GM21528 (cell line): ENCODE results near the gene NEURL3.
"Not testable (repeated sequence)": the region's sequence is repeated elsewhere in the genome, so short reads cannot be mapped to it uniquely, and the experiment has no call there.

Source experiments
- ATAC-seq: cut with Tn5 transposase; IDR thresholded peaks from one replicate; pipeline ENCODE4 v1.9.1; 2021; ENCODE audit warnings: mild to moderate bottlenecking, moderate library complexity; ENCODE audit not compliant: unreplicated experiment, low FRiP score

Gene NEURL3

GRCh38 chr2:96491860-96492497 lies 13.2 kb downstream of the NEURL3 start:
- no peak for ATAC-seq

- no peak for ATAC-seq
These were observed 15.5 kb downstream of the NEURL3 start for GRCh38 chr2:96489663-96490062.

GRCh38 chr2:96489261-96489660 lies 15.9 kb downstream of the NEURL3 start:
- ATAC-seq = no peak

- no peak for ATAC-seq
These were observed 18.5 kb downstream of the NEURL3 start for GRCh38 chr2:96486696-96487095.

GRCh38 chr2:96485751-96486651 lies 19.2 kb downstream of the NEURL3 start:
- ATAC-seq = peak; percentile 89

- ATAC-seq = no peak
These were observed 19.8 kb downstream of the NEURL3 start for GRCh38 chr2:96485350-96485749.

GRCh38 chr2:96484091-96484490 lies 21.1 kb downstream of the NEURL3 start:
- no peak for ATAC-seq

- ATAC-seq = no peak
These were observed 27.7 kb downstream of the NEURL3 start for GRCh38 chr2:96477458-96477857.

- ATAC-seq = no peak
These were observed 33.4 kb downstream of the NEURL3 start for GRCh38 chr2:96471772-96472171.

- ATAC-seq = no peak
These were observed 34.5 kb downstream of the NEURL3 start for GRCh38 chr2:96470636-96471035.

GRCh38 chr2:96470109-96470508 lies 35.0 kb downstream of the NEURL3 start:
- ATAC-seq = no peak

GRCh38 chr2:96468904-96469303 lies 36.3 kb downstream of the NEURL3 start:
- ATAC-seq = no peak

GRCh38 chr2:96464651-96465050 lies 40.5 kb downstream of the NEURL3 start:
- ATAC-seq = no peak

GRCh38 chr2:96464061-96464460 lies 41.1 kb downstream of the NEURL3 start:
- ATAC-seq = no peak

GRCh38 chr2:96463119-96463518 lies 42.0 kb downstream of the NEURL3 start:
- ATAC-seq = no peak

- ATAC-seq = not testable (repeated sequence)
These were observed 43.5 kb downstream of the NEURL3 start for GRCh38 chr2:96461616-96462015.

- no peak for ATAC-seq
These were observed 53.1 kb downstream of the NEURL3 start for GRCh38 chr2:96452053-96452452.

- no peak for ATAC-seq
These were observed 55.5 kb downstream of the NEURL3 start for GRCh38 chr2:96449637-96450036.

- ATAC-seq = no peak
These were observed 56.0 kb downstream of the NEURL3 start for GRCh38 chr2:96449174-96449573.

GRCh38 chr2:96447726-96448125 lies 57.4 kb downstream of the NEURL3 start:
- ATAC-seq = no peak
